Measurements from ENCODE around the gene LIMCH1. TPM values are rescaled to one million over a fixed set of nuclear protein-coding genes. Genes with fewer than 3 reads are reported as not detected.

The LIMCH1 gene
- total RNA-seq, 4 donors from 2014 or later = 57.6 to 106 (median 90.5) TPM

GRCh38 chr4:41749631-41750039 lies 211.7 kb downstream of the LIMCH1 start:
- H3K4me1 ChIP-seq = peaks cover 0 to 47% (median 2%) of the 10 kb centered on the region in 4 donors
- H3K27ac ChIP-seq = no peak overlapping the region
- H3K9me3 ChIP-seq = peaks cover 0 to 16% (median 0%) of the 10 kb centered on the region in 4 donors
- TF ChIP-seq POLR2A (IDR thresholded peaks at IDR 0.05) = no peak
- TF ChIP-seq EP300 (IDR thresholded peaks at IDR 0.05) = no peak
- no peak for TF ChIP-seq CTCF (IDR thresholded peaks at IDR 0.05)
- H3K36me3 ChIP-seq = peaks cover 0 to 4% (median 0%) of the 10 kb centered on the region in 3 donors
- WGBS, 2 donors = 18 to 19% methylated on average over 12 of the region's 12 CpGs
- H3K27me3 ChIP-seq = peaks cover 0 to 99% of the 10 kb centered on the region in 2 donors
- no peak for DNase-seq (ENCODE audit: low spot score in 2 of 2)
- H3K4me3 ChIP-seq = no peak overlapping the region

Other genes starting within 250 kb of the LIMCH1 start
- gene PHOX2B, start 210.6 kb downstream of the LIMCH1 start, total RNA-seq = not detected